Liver (tissue), 9 donors: ENCODE data around the gene HS6ST3. TPM values are rescaled to one million over a fixed set of nuclear protein-coding genes. Genes with fewer than 3 reads are reported as not detected.

Experiments used
- DNase-seq: peaks from one replicate; pipeline ENCODE4 v3.0.0-alpha.2; 2017; ENCODE audit warnings: low spot score
- H3K27ac ChIP-seq, 2 donors: one replicate each; pipeline ENCODE4 v1.7.0; 2013; ENCODE audit warnings: inconsistent platforms in 2 of 2, low read length in 2 of 2, control low read depth in 1 of 2, low read depth in 1 of 2, mild to moderate bottlenecking in 1 of 2
- H3K27me3 ChIP-seq, 4 donors: one replicate each; pipeline versions ENCODE4 v1.6.1 to v1.7.0; 2013; ENCODE audit warnings: low read length in 3 of 4, inconsistent platforms in 1 of 4, mild to moderate bottlenecking in 1 of 4, moderate library complexity in 1 of 4; ENCODE audit not compliant: control insufficient read depth in 4 of 4, insufficient read depth in 4 of 4
- H3K36me3 ChIP-seq, 4 donors: one replicate each; pipeline versions ENCODE4 v1.6.1 to v1.7.0; 2013; ENCODE audit warnings: low read length in 3 of 4, mild to moderate bottlenecking in 3 of 4, low read depth in 1 of 4, moderate library complexity in 1 of 4; ENCODE audit not compliant: control insufficient read depth in 4 of 4, insufficient read depth in 3 of 4
- H3K4me1 ChIP-seq, 4 donors: one replicate each; pipeline versions ENCODE4 v1.6.1 to v1.7.0; 2013; ENCODE audit warnings: low read length in 3 of 4, mild to moderate bottlenecking in 3 of 4, moderate library complexity in 1 of 4; ENCODE audit not compliant: control insufficient read depth in 4 of 4, insufficient read depth in 4 of 4
- H3K4me3 ChIP-seq, 3 donors: one replicate each; pipeline versions ENCODE4 v1.6.1 to v1.7.0; 2013; ENCODE audit warnings: low read length in 3 of 3, control low read depth in 1 of 3, low read depth in 1 of 3, mild to moderate bottlenecking in 1 of 3
- H3K9ac ChIP-seq, 2 donors: one replicate each; pipeline ENCODE4 v1.7.0; 2013; ENCODE audit warnings: low read length in 2 of 2, mild to moderate bottlenecking in 2 of 2, moderate library complexity in 2 of 2, control low read depth in 1 of 2, low read depth in 1 of 2
- H3K9me3 ChIP-seq, 4 donors: one replicate each; pipeline versions ENCODE4 v1.6.1 to v1.7.0; 2013; ENCODE audit warnings: low read length in 3 of 4; ENCODE audit not compliant: control insufficient read depth in 4 of 4
- EGR1 ChIP-seq, 2 donors: IDR thresholded peaks; 2 replicates each; pipeline ENCODE4 v1.6.1; 2016 to 2018; ENCODE audit warnings: antibody characterized with exemption in 2 of 2, low read depth in 2 of 2
- FOXA1 ChIP-seq: IDR thresholded peaks from 2 replicates; pipeline ENCODE4 v1.6.1; 2016; ENCODE audit warnings: antibody characterized with exemption
- FOXA2 ChIP-seq: IDR thresholded peaks from 2 replicates; pipeline ENCODE4 v1.6.1; 2016; ENCODE audit warnings: antibody characterized with exemption
- GABPA ChIP-seq, 2 donors: IDR thresholded peaks in 1 of 2; conservative IDR thresholded peaks in 1 of 2; 2 replicates each; pipeline ENCODE4 v1.6.1; 2016; ENCODE audit warnings: antibody characterized with exemption in 2 of 2, mild to moderate bottlenecking in 1 of 2, moderate library complexity in 1 of 2
- HNF4A ChIP-seq, 2 donors: conservative IDR thresholded peaks; 2 replicates each; pipeline ENCODE4 v1.6.1; 2016; ENCODE audit warnings: antibody characterized with exemption in 2 of 2, mild to moderate bottlenecking in 2 of 2
- HNF4G ChIP-seq: IDR thresholded peaks from 2 replicates; pipeline ENCODE4 v1.6.1; 2016; ENCODE audit warnings: antibody characterized with exemption
- JUND ChIP-seq, 2 donors: IDR thresholded peaks; 2 replicates each; pipeline ENCODE4 v1.6.1; 2016; ENCODE audit warnings: antibody characterized with exemption in 2 of 2
- NR2F2 ChIP-seq: IDR thresholded peaks from 2 replicates; pipeline ENCODE4 v1.6.1; 2016; ENCODE audit warnings: antibody characterized with exemption
- RAD21 ChIP-seq, 2 donors: IDR thresholded peaks; 2 replicates each; pipeline ENCODE4 v1.6.1; 2016; ENCODE audit warnings: antibody characterized with exemption in 2 of 2, mild to moderate bottlenecking in 2 of 2
- RXRA ChIP-seq, 2 donors: IDR thresholded peaks; 2 replicates each; pipeline ENCODE4 v1.6.1; 2017 to 2018; ENCODE audit warnings: antibody characterized with exemption in 2 of 2, mild to moderate bottlenecking in 1 of 2
- SP1 ChIP-seq: IDR thresholded peaks from 2 replicates; pipeline ENCODE4 v1.6.1; 2018; ENCODE audit warnings: antibody characterized with exemption, mild to moderate bottlenecking
- TAF1 ChIP-seq: conservative IDR thresholded peaks from 2 replicates; pipeline ENCODE4 v1.6.1; 2016; ENCODE audit warnings: antibody characterized with exemption, mild to moderate bottlenecking
- YY1 ChIP-seq: IDR thresholded peaks from 2 replicates; pipeline ENCODE4 v1.6.1; 2016; ENCODE audit warnings: antibody characterized with exemption, mild to moderate bottlenecking
- WGBS: extraction: QIAGEN DNeasy Blood & Tissue Kit; methylation state at CpG from one replicate; pipeline ENCODE4 v1.1.7; 2013; 5-methylcytosine and 5-hydroxymethylcytosine counted together
- polyA plus RNA-seq, 2 donors: library from polyadenylated mRNA; stranded (reverse) in 1 of 2; unstranded in 1 of 2; fragments of 200-250 nt in 1 of 2; fragments of >200 nt in 1 of 2; fragmentation: Nextera tagmentation in 1 of 2; extraction: Ambion mirVana in 1 of 2; gene quantifications; one replicate each; pipeline versions ENCODE4 v1.2.1 to v1.2.3, GENCODE V29; 2013 to 2015
- total RNA-seq, 2 donors: library from RNA; depleted of rRNA; stranded (reverse); fragments of >200 nt; gene quantifications; one replicate each; pipeline ENCODE4 v1.2.3, GENCODE V29; 2014
- TF ChIP-seq, protein P1 (sequence below): IDR thresholded peaks from 2 replicates; pipeline ENCODE4 v1.6.1; 2016; ENCODE audit warnings: antibody characterized with exemption
- TF ChIP-seq, protein P2 (sequence below): IDR thresholded peaks from 2 replicates; pipeline ENCODE4 v1.6.1; 2016; ENCODE audit warnings: antibody characterized with exemption
- TF ChIP-seq, protein P3 (sequence below): IDR thresholded peaks from 2 replicates; pipeline ENCODE4 v1.6.1; 2016; ENCODE audit warnings: antibody characterized with exemption, mild to moderate bottlenecking
- TF ChIP-seq, protein P4 (sequence below): IDR thresholded peaks from 2 replicates; pipeline ENCODE4 v1.6.1; 2016; ENCODE audit warnings: antibody characterized with exemption
- TF ChIP-seq, protein P5 (sequence below): fragments of 150-350 bp; IDR thresholded peaks from 2 replicates; pipeline ENCODE4 v1.5.1; 2017; ENCODE audit warnings: improper control_type of control experiment, low read depth, low read length; ENCODE audit not compliant: missing input control
- donor health status: healthy.
- donor health status: healthy.
- donor health status: healthy.
- donor health status: healthy.
- donor health status: healthy.

The HS6ST3 gene
- total and polyA plus RNA-seq, 4 donors = under 0.01 TPM; not detected in 3

DNA sequence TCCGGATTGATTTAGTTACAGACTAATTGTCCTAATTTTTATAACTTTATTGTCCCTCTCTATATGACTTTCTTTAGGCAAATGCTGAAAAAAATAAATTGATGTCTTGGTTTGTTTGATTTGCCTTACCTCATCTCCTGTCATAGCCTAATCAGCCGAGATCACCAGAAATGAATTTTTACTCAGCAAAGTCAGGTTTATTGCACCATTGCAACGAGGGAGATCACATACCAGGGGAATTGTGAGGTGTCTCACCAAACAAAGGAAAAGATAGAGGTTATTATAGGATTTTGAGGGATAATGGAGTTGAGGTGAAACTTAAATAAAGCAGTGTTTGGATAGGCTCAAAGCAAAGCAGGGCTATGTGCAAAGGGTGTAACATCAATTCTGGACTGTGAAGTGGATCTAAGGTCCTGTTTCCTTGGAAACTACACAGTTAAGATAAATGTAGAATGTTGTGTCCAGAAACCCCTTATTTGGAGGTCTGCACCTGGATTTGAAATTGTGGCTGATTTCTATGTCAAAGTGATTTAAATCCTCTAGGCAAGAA is 531.8 kb downstream of the HS6ST3 start:
- Histone ChIP-seq H3K9ac (no peak overlapping the region), H3K4me3 (no peak overlapping the region), H3K27me3 (no peaks in the 10 kb centered on the region), H3K36me3 (no peaks in the 10 kb centered on the region), H3K9me3 (no peaks in the 10 kb centered on the region), H3K4me1 (no peaks in the 10 kb centered on the region), H3K27ac (no peak overlapping the region)
- no peak for DNase-seq
- 57% methylated on average over 3 of the region's 3 CpGs for WGBS
- no peak for TF ChIP-seq RXRA (IDR thresholded peaks at IDR 0.05)
- TF ChIP-seq NR2F2 = no peak
- no peak for TF ChIP-seq HNF4A (conservative IDR thresholded peaks at IDR 0.05)
- TF ChIP-seq YY1 = no peak

DNA sequence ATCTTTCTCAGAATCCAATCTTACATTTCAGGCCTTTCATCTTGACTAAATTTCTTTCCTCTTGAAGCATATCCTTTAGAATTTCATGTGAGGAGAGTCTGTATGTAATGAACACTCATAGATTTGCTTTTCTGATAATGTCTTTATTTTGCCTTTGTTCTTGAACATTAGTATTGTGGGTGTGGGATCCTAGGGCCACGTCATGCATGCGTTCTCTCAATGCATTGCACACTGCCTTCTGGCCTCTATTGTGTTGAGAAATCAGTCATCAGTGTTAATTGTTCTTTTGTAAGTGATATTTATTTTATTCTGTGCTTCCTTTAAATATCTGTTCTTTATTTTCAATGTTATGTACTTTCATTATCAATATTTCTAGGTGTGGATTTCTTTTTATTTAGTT is 539.4 kb downstream of the HS6ST3 start:
- 90% methylated on average over 2 of the region's 2 CpGs for WGBS

More for the DNA sequence above, 539.4 kb downstream of the HS6ST3 start:
- no peak for TF ChIP-seq TAF1
- TF ChIP-seq, protein P1, sequence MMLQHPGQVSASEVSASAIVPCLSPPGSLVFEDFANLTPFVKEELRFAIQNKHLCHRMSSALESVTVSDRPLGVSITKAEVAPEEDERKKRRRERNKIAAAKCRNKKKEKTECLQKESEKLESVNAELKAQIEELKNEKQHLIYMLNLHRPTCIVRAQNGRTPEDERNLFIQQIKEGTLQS = no peak
- TF ChIP-seq, protein P2, sequence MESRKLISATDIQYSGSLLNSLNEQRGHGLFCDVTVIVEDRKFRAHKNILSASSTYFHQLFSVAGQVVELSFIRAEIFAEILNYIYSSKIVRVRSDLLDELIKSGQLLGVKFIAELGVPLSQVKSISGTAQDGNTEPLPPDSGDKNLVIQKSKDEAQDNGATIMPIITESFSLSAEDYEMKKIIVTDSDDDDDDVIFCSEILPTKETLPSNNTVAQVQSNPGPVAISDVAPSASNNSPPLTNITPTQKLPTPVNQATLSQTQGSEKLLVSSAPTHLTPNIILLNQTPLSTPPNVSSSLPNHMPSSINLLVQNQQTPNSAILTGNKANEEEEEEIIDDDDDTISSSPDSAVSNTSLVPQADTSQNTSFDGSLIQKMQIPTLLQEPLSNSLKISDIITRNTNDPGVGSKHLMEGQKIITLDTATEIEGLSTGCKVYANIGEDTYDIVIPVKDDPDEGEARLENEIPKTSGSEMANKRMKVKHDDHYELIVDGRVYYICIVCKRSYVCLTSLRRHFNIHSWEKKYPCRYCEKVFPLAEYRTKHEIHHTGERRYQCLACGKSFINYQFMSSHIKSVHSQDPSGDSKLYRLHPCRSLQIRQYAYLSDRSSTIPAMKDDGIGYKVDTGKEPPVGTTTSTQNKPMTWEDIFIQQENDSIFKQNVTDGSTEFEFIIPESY = no peak
- TF ChIP-seq FOXA1 = no peak
- TF ChIP-seq RAD21 (IDR thresholded peaks at IDR 0.05) = no peak
- no peak for TF ChIP-seq YY1
- TF ChIP-seq, protein P3, sequence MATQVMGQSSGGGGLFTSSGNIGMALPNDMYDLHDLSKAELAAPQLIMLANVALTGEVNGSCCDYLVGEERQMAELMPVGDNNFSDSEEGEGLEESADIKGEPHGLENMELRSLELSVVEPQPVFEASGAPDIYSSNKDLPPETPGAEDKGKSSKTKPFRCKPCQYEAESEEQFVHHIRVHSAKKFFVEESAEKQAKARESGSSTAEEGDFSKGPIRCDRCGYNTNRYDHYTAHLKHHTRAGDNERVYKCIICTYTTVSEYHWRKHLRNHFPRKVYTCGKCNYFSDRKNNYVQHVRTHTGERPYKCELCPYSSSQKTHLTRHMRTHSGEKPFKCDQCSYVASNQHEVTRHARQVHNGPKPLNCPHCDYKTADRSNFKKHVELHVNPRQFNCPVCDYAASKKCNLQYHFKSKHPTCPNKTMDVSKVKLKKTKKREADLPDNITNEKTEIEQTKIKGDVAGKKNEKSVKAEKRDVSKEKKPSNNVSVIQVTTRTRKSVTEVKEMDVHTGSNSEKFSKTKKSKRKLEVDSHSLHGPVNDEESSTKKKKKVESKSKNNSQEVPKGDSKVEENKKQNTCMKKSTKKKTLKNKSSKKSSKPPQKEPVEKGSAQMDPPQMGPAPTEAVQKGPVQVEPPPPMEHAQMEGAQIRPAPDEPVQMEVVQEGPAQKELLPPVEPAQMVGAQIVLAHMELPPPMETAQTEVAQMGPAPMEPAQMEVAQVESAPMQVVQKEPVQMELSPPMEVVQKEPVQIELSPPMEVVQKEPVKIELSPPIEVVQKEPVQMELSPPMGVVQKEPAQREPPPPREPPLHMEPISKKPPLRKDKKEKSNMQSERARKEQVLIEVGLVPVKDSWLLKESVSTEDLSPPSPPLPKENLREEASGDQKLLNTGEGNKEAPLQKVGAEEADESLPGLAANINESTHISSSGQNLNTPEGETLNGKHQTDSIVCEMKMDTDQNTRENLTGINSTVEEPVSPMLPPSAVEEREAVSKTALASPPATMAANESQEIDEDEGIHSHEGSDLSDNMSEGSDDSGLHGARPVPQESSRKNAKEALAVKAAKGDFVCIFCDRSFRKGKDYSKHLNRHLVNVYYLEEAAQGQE = no peak
- no peak for TF ChIP-seq GABPA (IDR thresholded peaks at IDR 0.05 in 1 of 2, conservative IDR thresholded peaks at IDR 0.05 in 1 of 2)
- TF ChIP-seq HNF4G = no peak
- TF ChIP-seq JUND (IDR thresholded peaks at IDR 0.05) = no peak
- no peak for TF ChIP-seq RXRA (IDR thresholded peaks at IDR 0.05)
- TF ChIP-seq EGR1 (IDR thresholded peaks at IDR 0.05; ENCODE audit: low read depth in 2 of 2) = no peak
- TF ChIP-seq, protein P4, sequence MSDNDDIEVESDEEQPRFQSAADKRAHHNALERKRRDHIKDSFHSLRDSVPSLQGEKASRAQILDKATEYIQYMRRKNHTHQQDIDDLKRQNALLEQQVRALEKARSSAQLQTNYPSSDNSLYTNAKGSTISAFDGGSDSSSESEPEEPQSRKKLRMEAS = no peak
- TF ChIP-seq SP1 = no peak
- no peak for TF ChIP-seq HNF4A (conservative IDR thresholded peaks at IDR 0.05)
- TF ChIP-seq, protein P5, sequence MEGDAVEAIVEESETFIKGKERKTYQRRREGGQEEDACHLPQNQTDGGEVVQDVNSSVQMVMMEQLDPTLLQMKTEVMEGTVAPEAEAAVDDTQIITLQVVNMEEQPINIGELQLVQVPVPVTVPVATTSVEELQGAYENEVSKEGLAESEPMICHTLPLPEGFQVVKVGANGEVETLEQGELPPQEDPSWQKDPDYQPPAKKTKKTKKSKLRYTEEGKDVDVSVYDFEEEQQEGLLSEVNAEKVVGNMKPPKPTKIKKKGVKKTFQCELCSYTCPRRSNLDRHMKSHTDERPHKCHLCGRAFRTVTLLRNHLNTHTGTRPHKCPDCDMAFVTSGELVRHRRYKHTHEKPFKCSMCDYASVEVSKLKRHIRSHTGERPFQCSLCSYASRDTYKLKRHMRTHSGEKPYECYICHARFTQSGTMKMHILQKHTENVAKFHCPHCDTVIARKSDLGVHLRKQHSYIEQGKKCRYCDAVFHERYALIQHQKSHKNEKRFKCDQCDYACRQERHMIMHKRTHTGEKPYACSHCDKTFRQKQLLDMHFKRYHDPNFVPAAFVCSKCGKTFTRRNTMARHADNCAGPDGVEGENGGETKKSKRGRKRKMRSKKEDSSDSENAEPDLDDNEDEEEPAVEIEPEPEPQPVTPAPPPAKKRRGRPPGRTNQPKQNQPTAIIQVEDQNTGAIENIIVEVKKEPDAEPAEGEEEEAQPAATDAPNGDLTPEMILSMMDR = no peak
- no peak for TF ChIP-seq FOXA2
- Histone ChIP-seq H3K27ac (no peak overlapping the region), H3K9me3 (no peaks in the 10 kb centered on the region), H3K27me3 (no peaks in the 10 kb centered on the region), H3K9ac (no peak overlapping the region), H3K4me1 (no peaks in the 10 kb centered on the region), H3K4me3 (no peak overlapping the region), H3K36me3 (no peaks in the 10 kb centered on the region)
- no peak for DNase-seq
